GM19463 (cell line): ENCODE measurements around the gene PYROXD2.

Experiments used
- ATAC-seq: cut with Tn5 transposase; IDR thresholded peaks from one replicate; pipeline ENCODE4 v1.9.1; 2021; ENCODE audit warnings: mild to moderate bottlenecking, moderate library complexity; ENCODE audit not compliant: unreplicated experiment

The PYROXD2 gene

DNA sequence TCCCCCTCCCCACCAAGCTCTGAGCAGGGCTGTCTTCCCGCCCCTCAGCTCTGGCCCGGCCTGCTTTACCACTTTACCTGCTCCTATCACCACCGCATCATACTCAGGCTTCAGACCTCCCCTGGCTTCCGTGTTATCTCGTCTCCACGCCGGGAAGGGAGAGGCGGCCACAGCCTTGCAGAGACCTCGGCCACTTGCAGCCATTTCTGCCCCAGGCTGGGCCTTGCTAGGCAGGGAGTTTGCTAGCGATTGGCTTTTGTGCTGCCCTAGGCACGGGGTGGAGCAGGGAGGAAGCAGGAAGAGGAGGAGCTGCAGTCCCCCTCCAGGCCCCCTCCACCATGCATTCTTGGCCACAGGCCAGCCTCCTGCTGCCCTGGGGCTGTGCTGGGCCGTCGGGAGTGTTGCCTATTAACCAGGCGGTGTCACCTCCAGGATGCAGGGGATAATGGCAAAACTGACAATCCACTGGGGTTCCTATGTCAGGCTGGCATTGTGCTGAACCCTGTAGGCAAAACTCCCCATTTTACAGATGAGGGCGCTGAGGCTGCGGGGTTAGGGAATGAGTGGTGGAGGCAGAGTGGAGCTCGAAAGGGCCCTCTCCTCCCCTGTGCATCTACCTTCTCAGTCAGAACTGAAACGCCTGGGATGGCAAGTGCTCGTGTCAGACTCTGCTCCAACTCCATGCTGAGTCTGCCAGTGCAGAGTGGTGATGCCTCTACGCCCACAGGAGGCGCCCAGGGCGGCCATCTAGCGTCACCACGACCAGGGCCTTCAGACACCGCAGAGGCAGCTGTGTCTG lies at the start of gene PYROXD2:
PYROXD2 (minus strand) TSS at position 251 of the 799 bp plus-strand sequence; CDS start at position 204, 47 bp downstream.
- peak; percentile 40 for ATAC-seq

DNA sequence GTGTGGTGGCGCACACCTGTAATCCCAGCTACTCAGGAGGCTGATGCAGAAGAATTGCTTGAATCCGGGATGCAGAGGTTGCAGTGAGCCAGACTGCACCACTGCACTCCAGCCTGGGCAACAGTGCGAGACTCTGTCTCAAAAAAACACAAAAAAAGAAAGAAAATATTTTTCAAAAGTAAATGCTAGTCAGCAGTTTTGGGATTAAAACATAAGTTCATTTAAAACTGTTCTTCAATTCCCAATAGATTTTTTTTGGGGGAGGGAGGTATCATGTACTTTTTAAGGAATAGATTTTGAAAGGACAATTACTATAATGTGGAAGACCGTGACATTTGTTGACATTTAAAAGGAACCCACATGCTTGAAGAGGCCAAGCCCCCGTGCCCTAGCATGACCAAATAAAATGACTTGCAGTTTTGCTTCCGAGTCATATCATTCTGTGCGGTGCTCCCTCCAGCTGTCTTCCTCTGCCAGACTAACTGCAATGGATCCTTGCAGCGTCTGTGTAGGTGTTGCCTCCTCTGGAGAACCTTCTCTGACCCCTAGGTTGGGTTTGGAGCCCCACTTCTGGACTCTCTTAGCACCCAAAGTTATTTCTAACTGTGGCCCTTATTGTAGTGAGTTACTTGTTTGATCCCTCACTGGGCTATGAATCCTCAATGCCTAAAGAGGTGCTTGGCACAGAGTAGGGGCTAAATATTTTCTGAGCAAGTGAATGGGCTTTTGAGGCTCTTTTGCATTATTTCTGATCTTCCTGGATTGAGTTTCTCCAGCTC lies 49.2 kb upstream of the PYROXD2 start:
- ATAC-seq: no peak

DNA sequence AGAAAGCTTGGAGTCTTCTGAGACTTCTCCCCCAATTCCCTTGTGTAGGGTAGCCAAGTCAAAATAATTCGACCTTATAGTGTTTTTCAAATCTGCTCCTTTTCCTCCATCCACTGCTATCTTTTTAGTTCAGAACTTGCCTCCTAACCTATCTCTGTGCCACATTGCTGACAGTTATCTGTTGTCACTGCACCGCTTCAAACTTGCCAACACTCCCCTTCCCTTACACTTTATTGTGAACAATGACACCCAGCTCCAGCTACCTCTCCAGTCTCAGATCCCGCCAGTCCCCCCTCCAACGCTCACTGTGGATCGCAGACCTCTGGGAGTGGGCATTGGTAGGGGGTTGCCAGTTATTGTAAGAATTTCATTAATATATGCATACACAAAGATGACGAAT lies 48.0 kb upstream of the PYROXD2 start:
- ATAC-seq: no peak

DNA sequence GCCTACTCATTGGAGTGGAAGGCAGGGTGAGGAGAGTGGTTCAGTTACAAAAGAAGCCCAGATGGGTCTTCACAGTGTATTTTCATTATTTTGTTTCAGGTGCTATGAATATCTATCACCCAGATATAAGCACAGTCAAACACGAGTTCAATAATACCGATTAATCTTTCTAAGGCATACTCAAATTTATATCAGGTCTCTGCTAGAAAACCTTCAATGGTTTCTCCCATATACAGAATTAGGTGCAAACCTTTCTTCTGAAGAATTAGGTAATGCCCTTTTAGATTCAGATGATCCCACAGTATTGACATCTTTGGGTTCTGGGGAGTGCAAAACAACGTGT lies 46.5 kb upstream of the PYROXD2 start:
- no peak for ATAC-seq

DNA sequence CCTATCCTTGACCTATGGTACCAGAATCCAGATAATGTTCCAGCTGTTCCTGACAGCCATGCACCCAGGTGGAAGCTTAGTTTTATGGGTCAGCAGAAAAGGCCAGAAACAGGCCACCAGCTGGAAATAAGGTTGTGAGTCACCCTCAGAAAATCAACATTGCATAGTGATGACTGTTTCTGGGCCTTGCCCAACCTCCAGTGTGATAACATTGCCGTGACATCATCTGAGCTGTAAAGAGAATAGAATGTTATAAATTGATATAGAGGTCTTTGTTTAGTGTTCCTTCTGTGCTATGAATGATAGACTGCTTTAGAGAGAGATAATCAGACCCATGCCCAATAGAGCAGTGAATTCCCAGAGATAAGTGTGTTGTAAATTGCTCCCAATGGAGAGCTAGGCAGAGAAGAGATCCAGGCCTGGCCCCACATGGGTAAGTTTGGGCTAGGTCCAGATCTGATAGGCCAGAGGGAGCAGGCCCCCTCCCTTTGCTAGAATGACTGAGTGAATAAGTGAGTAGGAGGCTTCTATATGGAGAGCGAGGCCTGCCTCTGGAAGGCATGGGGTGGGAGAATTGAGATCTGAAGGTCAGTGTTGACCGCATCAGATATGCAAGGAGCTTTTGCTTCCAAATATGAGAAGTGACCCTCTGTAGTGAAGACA lies 46.0 kb upstream of the PYROXD2 start:
- no peak for ATAC-seq

DNA sequence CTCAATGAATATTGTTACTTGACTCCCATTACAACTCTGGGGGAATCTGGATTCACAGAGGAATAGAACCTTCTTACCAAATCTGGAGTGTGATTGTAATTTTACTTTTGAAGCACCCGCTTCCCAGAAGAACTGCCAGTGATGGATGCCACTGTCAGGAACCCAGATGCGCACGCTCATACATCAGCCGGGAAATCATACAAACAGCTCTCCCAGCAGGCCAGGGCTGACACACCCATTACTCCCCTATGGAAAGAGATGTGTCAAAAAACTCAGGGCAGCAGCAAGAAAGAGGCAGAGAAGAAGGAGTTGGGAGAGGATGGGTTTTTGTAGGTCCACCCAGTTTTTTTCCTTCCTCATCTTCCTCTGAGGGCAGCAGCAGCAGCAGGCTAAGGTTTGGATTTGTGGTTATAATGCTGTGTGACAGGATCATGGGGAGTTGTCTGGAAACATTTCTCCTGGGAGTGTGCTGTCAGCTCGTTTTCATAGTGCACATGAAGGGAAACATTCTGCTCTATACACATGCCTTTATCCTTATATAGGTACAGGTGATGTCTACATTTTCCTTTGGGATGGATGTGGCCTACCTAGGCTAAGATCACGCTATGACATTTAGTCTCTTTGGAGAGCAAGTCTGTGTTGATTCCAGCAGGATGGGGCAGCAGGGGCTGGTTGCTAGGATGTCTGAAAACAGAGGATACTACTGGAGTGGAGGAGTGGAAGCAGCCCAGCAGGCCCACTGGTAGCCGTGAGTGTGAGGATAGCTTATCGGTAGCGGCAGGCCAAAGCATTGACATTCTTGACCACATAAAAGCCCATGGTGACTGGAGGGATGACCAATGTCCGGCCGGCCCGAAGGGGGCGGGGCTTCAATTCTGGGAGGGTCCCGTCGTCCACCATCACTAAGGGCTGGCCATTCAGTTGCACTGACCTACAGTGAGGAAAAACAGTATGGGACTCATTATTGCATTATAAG lies 44.1 kb upstream of the PYROXD2 start:
- no peak for ATAC-seq

DNA sequence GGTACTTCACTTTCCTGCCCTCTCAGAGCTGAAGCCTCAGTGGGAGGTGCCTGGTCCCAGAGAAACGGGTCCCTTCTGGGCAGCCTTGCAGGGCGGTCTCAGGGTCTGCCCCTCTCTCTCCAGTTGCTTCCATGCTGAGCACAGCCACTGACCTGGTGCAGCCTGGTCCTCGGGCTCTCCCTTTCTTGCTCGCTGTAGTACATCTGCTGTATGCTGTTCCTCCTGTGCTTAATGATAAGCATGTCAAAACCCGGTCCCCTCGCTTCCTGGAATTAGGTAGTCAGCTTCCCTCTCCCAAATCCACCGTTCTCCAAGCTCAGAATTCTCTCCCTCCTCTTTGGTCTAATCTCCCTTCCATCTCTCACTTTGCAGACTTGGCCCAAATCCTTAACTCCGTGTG lies 42.7 kb upstream of the PYROXD2 start:
- ATAC-seq: no peak

DNA sequence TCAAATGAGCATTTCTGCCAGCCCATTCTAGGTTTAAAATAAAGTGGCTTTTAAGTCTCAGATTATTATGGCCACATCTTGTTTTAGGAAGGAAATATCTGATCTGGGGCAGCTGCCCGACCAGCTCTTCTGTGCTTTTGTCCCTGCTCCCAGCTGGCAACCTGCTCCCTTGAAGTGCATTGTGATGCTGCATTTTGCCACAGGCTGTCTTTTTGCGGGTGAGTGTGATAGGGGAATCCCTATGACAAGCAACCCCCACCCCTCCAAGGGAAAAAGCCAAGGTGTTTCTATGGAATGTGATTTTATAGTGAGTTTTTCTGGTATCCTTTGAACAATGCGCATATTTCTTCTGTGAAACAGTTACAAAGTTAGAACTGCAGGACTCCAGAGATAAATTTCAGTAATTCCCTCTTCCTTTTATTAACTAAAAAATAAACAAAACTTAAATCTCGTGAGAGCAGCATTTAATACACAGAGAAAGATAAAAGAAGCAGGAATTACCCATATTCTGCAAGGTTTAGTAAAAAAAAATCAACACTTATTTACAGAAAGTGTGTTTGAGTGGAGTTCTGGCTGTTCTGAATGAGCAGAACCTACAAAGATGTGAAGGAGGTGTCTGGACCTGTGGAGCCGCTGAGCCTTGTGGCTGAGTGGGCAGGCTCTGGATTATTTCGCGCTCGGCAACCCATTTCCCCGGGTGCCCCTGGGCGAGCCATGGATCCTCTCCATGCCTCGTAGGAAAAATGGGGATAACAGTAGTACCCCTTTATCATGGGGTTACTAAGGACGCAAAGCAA lies 41.9 kb upstream of the PYROXD2 start:
- ATAC-seq: no peak

DNA sequence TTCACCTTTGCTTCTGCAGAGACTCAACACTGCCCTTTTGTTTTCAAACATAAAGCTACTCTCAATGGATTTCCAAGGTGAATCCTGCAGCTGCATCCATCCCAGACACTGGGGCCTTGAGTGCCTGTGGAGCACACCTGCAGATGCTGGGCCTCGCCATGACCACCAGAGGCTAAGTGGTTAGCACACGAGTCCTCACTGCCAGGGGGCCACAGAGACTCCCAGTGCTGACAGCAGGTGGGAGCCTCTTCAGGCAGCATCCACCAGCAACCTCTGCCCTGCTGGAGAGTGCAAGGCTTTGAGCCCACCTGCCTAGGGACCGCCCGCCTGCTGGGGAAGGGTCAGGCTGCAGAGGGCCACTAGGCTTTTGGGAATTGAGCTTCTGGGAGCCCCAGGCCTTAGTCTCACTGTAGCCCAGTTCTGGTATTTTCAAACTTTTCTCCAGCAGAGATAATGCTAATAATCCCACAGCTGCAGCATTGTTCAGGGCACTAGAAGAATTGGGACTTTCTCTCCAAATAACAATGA lies 41.1 kb upstream of the PYROXD2 start:
- ATAC-seq: no peak

DNA sequence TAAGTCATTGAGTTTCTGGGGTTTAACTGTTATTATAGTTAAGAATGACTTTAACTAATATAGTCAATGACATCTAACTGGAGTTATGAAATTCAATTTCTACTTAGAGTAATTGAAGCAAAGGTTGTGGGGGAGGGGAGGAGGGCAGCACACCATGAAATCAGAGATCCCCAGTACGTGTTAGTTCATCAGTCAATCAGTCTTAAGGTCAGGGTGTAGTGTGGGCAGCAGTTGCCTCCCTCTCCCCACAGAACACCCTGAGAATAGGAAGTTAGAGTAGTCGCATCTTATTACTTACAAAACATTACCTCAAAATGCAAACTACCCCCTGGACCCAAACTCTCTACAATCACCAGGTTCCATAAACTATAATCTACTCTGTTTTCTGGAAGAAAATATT lies 38.7 kb upstream of the PYROXD2 start:
- ATAC-seq: no peak

DNA sequence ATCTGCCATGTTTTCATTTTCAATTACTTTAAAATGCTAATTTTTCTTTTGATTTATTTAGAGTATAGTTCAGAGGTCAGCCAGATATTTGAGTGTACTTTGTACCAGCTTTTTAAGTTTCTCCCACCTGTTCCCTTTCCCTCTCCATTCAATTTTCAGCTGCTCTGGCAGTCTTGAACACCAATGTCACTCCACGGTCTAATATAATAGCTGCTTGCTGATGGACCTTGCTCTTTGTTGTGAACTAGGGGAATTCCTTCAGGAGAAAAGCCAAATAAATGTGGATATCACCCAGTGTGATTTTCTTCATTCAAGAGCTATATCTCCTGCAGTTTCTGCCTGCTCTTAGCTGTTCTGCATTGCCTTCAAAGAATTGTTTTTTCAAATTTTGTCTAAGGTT lies 35.6 kb upstream of the PYROXD2 start:
- ATAC-seq: no peak

DNA sequence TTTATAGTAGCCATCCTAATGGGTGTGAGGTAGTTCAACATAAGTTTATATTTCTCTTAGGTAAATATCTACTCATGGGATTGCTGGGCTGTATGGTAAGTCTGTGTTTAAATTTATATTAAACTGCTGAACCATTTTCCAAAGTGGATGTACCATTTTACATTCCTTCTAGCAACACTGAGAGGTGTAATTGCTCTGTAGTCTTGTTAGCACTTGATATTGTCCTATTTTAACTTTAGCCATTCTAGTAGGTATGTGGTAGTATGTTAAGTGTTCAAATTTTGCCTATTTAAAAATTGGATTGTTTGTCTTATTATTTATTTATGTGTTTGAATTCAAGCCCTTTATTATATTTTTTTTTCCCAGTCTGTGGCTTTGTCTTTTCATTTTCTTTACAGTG lies 34.3 kb upstream of the PYROXD2 start:
- ATAC-seq: no peak

DNA sequence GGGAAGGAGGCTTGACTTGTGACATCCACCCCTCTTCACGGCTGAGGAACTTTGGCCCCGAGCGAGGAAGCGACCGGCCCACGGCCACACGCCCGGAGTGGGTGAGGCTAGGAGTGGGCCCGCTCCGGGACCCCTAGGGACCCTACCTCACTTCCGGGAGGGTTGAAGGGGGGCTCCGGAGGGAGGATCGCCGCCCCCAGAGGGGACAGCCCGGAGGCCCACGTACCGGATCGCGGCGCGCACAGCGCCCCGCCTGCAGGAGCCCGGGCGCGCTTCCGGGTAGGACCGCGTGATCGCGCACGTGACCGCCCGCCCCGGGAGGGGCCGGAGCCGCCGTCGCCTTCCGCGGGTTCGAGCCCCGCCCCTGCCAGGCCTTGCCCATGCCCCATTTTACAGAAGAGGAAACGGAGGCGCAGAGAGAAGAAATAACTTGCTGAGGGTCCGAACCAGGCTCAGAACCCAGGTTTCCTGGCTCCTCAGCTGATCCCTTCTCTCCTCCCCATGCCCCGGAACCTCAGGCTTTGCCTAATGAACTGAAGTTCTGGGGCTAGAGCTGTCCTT lies 31.8 kb upstream of the PYROXD2 start, which contains the start of gene HPS1:
HPS1 (minus strand) TSS at position 275 of the 561 bp plus-strand sequence. CDS start 3,695 bp downstream, outside the sequence.
- peak; percentile 89 for ATAC-seq

DNA sequence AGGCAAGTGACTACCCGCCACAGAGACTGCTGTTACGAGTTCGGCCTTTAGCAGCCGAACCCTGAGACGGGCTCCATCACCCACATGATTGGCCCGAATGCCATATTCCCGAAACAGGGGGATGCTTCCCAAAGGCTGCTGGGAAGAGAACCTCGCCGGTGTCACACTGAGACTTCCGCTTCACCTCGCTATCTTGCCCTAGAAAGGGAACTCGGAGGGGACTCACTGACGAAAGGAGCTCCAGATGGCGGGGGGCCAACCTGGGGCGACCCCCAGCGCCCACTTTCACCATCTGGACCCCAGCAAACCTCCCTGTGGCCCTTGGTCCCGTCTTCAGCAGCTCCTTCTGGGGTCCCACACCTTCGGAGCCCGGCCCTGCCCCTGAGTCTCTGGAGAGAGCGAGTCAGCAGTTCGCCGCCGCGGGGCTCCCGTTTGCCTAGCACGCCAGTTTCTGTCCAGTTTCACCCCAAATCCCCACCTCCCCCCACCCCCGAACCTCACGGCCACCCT lies 31.2 kb upstream of the PYROXD2 start:
- peak; percentile 20 for ATAC-seq

DNA sequence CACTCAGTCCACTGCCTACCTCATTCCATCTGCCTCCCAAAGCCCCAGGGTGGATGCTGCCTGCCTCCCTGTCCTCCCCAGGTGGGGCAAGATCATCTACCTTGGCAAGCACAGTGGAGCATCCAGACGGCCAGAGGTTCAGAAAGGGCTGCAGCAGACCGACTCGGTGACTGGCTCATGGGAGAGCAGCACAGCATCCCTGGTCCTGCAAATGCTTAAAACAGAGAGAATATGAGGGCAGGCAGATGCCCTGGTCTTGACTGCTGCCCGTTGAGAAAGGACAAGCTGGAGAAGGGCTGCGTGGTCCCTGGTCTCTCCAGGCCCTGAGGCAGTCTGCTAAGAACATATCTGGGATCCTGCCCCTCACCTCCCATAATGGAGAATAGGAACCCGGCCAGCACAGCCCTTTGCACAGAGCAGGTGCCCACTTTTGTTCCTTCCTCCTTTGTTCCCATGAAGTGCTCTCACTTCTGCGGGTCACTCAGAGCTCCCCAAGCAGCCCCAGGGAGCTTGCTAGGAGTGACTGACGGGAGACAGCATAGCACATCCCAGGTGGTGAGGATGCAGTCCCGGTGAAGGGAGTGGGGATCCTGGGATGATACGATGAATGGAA lies 30.3 kb upstream of the PYROXD2 start:
- ATAC-seq: no peak

DNA sequence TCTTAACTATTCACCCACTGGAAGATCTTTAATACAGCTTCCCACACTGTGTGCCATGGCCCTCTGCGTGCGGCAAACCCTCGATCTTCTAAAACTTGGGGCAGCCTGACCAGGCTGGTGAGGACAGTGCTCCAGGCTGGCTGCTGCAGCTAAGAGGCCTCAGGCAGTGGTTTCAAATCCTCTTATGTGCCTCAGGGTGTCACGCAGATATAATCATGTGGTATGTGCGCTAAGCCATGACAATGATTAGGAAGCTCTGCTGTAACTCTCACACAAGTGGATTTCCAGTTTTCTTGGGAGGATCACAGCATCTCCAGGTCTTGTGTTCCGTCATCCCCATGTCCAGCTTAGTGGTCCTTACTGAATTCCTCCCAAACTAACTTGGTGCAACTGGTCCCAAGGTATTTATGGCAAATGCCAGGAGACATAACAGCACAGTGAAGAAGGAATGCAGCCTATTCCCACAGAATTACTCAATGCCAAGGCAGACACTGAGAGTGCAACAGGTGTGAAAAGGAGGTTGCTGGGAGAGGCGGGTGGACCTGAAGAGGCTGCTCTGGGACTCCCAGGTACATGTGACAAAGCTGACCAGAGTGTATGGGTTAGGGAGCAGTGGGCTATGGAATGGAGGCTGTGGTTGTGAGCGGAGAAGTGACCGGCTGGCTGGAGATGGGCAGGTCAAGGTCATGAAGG lies 29.5 kb upstream of the PYROXD2 start:
- ATAC-seq: no peak

DNA sequence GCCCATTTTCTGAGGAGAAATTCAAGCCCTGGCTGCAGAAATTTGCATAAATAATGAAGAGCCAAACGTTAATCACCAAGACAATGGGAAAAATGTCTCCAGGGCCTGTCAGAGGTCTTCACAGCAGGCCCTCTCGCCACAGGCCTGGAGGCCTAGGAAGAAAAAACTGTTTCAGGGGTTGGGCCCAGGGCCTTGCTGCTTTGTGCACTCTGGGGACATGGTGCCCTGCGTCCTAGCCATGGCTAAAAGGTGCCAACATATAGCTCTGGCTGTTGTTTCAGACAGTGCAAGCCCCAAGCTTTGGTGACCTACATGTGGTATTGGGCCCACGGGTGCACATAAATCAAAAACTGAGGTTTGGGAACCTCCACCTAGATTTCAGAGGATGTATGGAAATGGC lies 23.7 kb upstream of the PYROXD2 start:
- ATAC-seq: no peak

DNA sequence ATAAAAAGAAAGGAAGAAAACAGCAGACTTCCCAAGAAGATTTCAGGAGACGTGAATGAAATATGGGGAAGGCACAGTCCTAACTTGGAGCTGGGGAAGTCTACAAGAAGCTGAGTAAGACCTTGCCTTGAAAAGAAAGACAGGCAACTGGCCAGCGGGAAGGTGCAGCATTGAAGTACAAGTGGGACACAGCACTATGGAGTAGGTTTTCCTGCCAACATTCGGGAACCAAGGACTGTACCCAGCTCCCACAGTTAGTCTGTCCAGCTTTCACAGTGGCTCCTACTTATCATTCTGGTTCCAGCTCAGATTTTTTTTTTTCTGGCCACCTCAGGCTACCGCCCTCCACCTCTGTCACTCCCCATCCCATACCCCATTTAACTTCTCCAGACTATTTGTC lies 21.7 kb upstream of the PYROXD2 start:
- no peak for ATAC-seq
